SK-N-SH treated with all-trans-retinoic acid at 6 μM for 48 hours (cell line): ENCODE data around the gene ATP8A1.

Experiments used
- CSDC2 ChIP-seq: fragments of 250-450 bp; sonication (Bioruptor Pico); IDR thresholded peaks from 2 replicates; pipeline ENCODE4 v1.5.0; 2020; ENCODE audit warnings: mild to moderate bottlenecking, moderate library complexity
- PATZ1 ChIP-seq: fragments of 250-450 bp; sonication (Bioruptor Pico); IDR thresholded peaks from 2 replicates; pipeline ENCODE4 v1.8.0; 2020; ENCODE audit warnings: mild to moderate bottlenecking, moderate library complexity, borderline replicate concordance
- TCF4 ChIP-seq: fragments of 250-450 bp; sonication (Bioruptor Pico); IDR thresholded peaks from 2 replicates; pipeline ENCODE4 v1.8.0; 2021; ENCODE audit warnings: mild to moderate bottlenecking, moderate library complexity, borderline replicate concordance

- TF ChIP-seq PATZ1 (CRISPR knock-in tag) (no peak), TCF4 (CRISPR knock-in tag) (no peak), CSDC2 (CRISPR knock-in tag) (no peak)
Measured at GRCh38 chr4:42411803-42412202, 245.1 kb downstream of the ATP8A1 start.
